NOMO-1 treated with DMSO at 0.1 percent for 48 hours (cell line): Measurements from ENCODE around the gene SLC19A3.
A peak's percentile ranks its signal among the peaks of the same experiment; 100 is the strongest.
"Not testable (repeated sequence)": the region's sequence is repeated elsewhere in the genome, so short reads cannot be mapped to it uniquely, and the experiment has no call there.

ENCODE experiments used
- DNase-seq: peaks from one replicate; lab custom pipeline; 2025; ENCODE audit not compliant: unreplicated experiment; lab: John Stamatoyannopoulos, UW

SLC19A3 gene

DNA sequence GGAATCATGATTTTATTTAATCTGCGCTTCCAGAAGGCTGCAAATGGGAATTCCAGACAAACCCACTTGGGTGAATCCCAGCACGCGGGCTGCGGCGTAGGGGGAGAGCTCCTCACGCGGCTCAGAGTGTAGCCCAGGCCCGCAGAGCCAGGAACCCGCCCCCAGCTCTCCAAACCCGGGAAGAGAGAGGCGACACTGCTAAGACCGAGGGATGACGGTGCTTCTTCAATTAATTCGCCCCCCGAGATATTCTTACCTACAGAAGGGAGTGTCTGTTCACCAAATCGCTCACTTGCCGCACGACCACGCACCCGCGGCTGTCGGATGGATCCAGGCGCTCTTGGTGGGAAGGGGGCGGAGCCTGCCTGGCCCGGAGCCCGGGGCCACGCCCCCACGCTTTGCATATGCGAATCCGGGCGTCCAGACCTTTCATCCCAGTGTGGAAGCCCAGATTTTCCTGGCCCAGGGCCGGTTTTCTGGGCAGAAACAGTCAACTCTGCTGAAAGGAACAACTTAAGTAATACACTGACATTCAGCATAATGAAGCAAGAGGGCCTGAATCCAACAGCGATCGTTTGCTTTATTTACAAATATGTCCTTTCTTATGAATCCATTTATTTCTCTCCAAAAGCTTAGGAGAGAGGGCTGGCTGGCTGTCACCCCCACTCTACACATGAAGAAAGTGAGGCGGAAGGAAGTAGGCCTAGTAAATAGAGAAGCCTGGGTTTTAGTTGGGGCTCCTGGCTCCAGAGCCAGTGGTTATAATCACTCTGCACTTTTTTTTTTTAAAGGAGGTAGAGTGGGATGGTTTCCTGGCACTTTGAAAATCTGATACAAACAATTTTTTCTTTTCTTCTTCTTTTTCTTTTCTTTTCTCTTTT, at the start of gene SLC19A3:
Gene SLC19A3, minus strand, starts transcription at position 342 of the 881 bp plus-strand sequence. CDS start 15,710 bp downstream, outside the sequence.
- no peak for DNase-seq

DNA sequence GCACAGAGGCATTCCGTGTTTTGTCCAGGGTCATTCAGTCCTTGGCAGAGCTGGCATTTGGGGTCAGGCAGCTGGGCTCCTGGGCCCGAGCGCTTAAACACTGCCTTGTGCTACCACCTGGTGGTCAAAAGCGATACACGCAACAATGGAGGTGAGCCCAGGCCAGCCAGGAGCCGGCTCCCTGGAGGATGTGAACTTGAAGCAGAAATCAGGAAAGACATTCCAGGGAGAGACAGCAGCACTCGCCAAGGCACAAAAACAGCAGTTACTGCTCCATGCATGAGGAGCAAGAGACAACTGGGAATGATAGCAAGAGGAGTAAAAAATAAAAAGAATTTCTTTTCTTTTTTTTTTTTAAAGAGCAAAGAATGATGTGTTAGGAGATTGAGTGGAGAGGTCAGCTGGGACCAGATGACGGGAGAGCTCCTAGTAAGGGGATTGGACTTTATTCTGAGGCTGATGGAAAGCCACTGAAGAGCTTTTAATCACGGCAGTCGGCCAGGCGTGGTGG, 48.6 kb upstream of the SLC19A3 start:
- DNase-seq, result peak; percentile 20

DNA sequence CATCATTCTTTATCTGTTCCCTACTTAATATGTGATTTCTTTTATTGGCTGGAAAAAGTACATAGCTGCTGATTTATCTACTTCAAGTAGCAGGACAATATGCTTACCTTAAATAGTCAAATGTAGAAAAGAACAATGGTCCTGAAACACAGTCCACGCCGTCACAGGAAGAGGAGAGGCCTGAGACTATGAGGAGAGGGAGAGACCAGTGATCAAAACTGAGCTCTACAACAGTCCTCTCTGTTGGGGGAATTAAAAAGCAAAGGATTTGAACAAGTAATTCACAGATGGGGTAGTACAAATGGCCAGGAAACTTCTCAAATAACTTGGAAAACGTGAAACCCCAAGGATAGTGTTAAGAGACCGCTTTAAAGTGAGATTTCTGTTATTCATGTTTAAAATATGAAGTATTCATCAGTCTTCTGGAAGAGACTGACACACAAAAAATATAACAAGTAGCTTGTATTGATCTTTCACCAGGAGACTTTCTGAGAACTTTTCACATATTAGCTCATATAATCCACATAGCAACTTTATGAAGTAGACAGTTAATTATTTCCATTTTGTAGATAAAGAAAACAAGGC, 48.1 kb upstream of the SLC19A3 start:
- DNase-seq, result no peak

DNA sequence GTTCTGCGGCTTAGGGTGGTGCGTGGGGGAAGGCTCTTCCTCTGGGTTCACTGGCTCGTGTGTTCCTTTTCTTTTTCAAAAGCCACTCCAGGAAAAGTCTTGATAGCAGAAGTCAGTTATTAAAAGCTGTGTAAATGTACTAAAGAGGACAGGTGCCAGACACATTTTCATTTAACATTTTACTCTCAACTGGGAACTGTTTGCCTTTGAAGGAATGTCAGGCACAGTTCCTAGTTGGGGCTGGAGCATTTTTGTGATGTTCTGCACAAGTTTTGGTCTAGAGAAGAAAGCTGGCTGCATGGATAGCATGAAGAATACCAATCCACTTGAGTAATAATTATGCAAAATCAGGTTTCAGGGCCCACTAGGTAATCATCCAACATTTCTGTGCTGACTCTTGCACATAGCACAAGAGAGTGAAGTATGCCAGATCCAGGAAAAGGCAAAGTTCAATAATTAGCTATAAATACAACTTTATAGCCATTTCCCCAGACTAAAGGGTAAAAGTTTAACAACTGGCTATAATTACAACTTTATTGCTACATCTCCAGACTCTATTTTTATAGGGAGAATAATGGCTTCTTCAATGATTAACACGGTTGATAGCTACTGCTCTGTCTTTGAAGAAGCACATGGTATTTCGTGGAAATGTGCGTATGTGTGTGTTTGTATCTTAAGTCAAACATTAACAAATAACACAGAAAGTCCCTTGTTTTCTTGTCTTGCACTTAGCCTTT, 44.1 kb upstream of the SLC19A3 start:
- DNase-seq, result no peak

DNA sequence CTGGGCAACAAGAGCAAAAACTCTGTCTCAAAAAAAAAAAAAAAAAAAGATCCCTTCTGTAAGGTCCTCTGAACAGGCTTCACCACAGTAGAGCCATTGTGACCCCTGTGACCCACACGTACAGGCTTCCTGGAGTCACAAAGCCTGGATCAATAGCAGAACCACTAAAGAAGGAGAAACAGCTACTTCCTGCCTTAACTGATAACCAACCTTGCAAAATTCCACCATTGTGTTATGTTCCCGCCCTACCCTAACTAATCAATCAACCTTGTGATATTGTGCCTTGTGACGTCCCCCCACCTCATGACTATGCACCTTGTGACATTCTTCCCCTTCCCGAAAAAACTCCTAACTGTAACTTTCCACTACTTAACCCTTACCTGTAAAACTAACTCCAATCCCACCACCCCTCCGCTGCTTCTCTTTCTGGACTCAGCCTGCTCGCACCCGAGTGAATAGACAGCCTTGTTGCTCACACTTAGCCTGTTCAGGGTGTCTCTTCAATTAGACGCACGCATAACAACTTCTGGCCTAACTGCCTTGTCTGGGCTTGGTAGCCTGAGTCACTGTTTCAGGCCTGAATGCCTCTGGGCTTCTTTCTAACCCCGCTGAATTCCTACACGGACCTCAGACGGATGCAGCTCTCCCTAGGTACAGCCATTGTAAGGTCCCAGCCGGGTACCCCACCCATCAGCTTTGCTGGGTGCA, 41.7 kb upstream of the SLC19A3 start:
- no peak for DNase-seq

DNA sequence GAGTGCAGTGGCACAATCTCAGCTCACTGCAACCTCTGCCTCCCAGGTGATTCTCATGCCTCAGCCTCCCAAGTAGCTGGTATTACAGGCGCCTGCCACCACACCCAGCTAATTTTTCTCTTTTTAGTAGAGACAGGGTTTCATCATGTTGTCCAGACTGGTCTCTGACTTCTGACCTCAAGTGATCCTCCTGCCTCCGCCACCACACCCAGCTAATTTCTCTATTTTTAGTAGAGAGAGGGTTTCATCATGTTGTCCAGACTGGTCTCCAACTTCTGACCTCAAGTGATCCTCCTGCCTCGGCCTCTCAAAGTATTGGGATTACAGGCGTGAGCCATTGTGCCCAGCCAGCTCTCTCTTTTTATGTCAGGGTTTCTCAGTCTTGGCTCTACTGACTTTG, 38.4 kb upstream of the SLC19A3 start:
- not testable (repeated sequence) for DNase-seq

DNA sequence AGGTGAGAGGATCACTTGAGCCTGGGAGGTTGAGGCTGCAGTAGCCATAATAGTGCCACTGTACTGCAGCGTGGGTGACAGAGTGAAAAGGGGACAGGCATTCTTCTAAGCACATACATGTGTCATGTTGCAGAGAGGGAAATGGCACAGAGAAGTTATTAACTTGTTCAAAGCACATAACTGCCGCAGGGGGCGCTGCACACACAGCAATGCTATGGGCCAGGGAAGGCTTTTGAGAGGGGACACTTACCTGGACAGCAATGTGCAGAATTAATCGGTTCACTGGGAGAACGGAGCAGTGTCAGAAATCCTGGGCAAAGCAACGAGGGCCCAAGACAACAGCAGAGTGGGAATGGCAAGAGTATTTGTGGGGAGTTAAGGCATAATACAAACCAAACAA, 30.3 kb upstream of the SLC19A3 start:
- no peak for DNase-seq

DNA sequence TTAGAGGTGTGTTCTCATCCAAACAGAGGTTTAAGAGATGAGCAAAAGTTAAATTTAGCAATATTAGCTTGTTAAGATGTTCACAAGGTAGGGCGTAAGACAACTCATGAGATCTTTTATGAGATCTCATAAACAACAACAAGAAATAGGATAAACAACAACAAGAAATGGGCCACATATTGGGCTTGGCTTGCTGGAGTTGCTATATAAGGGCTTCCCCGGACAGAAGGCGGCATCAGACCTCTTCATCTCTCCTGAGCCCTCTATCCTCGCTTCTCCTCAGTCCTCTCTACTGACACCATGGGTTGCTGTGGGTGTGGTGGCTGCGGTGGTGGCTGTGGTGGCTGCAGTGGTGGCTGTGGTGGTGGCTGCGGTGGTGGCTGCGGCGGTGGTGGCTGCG, 27.8 kb upstream of the SLC19A3 start, which contains the start of gene SCYGR8:
Gene SCYGR8, plus strand, starts transcription at position 301 of the 400 bp plus-strand sequence. Its CDS starts 0 bp downstream, at position 301.
- DNase-seq, result no peak

DNA sequence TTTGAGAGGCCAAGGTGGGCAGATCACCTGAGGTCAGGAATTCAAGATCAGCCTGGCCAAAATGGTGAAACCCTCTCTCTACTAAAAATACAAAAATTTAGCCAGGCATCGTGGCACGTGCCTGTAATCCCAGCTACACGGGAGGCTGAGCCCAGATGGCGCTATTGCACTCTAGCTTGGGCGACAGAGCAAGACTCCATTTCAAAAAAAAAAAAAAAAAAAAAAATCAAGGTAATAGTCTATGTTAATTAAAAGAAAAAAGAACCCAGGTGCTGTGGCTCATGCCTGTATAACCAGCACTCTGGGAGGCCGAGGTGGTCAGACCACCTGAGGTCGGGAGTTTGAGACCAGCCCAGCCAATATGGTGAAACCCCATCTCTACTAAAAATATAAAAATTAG, 22.9 kb upstream of the SLC19A3 start:
- not testable (repeated sequence) for DNase-seq

DNA sequence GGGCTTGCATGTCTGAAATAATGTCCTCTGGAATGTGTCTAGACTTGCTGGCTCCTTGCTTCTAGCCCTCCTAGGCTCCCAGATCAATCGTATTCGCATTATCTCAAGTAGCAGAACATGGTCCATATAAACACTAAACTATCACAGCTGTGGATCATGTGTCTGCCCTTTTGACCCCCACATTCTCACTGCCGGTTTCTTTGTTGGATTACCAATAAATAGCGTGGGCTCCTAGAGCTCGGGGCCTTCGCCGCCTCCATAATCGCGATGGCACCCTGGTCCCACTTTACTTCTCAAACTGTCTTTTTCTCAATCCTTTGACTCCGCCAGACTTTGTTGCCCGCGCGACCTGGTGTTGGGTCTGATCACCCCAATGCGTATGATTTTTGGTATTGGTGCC, 21.5 kb upstream of the SLC19A3 start:
- no peak for DNase-seq

DNA sequence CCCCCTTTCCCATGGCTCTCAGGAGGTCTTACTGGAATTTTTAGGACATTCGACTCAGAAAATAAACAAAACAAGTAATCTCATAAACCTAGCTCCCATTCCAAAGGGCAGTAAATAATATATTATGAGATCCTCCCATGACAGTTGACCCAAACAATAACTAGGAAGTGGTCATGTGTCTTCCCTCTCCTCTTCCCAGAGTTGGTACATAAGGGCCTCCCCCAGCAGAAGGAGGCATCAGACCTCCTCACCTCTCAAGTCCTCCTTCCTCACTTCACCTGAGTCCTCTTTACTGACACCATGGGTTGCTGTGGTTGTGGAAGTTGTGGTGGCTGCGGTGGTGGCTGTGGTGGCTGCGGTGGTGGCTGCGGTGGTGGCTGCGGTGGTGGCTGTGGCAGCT, 10.2 kb upstream of the SLC19A3 start, which contains the start of gene SCYGR7:
Gene SCYGR7, plus strand, starts transcription at position 301 of the 400 bp plus-strand sequence. Its CDS starts 0 bp downstream, at position 301.
- DNase-seq, result no peak

DNA sequence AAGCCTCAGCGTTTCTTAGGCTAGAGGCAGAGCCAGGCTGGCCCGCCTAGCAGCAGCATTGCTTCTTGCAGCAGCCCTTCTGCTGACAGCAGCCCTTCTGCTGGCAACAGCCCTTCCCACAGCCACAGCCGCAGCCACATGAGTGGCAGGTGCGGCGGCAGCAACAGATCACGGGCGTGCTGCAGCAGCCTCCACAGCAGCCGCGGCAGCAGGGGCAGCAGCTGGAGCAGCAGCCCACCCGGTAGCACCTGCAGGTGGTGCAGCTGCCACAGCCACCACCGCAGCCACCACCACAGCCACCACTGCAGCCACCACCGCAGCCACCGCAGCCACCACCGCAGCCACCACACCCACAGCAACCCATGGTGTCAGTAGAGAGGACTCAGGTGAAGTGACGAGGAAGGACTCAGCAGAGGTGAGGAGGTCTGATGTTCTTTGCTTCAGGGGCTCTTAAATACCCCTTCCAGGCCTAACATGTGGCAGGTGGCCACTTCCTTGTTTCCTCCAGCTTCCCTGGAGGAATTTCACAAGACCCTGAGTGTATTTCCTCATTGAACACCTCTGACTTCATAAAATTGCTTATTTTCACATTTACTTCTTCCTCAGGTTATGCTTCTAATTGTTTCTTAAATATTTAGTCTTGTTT, 6.7 kb upstream of the SLC19A3 start, which contains the start of gene SCYGR6:
Gene SCYGR6, minus strand, starts transcription at position 364 of the 646 bp plus-strand sequence. Its CDS starts 0 bp downstream, at position 364.
- peak; percentile 53 for DNase-seq

DNA sequence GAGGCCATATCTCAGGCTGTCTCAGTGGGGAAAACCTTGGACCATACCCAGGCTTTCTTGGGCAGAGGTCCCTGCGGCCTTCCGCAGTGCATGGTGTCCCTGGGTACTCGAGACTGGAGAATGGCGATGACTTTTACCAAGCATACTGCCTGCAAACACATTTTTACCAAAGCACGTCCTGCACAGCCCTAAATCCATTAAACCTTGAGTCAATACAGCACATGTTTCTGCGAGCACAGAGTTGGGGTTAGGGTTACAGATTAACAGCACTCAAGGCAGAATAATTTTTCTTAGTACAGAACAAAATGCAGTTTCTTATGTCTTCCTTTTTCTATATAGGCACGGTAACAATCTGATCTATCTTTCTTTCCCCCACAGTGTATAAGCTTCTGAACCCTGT, 5.0 kb upstream of the SLC19A3 start:
- DNase-seq, result not testable (repeated sequence)

DNA sequence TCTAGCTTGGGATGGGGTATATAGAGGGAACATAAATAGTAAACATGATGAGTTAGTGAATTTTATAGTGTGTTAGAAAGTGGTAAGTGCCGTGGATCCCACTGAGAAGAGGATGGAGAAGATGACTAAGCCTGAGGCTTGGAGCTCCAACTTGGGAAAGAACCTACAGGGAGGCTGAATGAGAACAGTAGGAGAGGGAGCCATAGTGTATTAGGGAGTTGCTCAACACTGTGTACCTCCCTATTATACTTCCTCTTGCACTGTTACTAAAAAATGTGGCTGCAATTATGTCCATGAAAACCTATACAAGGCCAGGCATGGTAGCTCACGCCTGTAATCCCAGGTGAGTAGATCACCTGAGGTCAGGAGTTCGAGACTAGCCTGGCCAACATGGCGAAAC, 2.9 kb upstream of the SLC19A3 start:
- DNase-seq, result no peak

DNA sequence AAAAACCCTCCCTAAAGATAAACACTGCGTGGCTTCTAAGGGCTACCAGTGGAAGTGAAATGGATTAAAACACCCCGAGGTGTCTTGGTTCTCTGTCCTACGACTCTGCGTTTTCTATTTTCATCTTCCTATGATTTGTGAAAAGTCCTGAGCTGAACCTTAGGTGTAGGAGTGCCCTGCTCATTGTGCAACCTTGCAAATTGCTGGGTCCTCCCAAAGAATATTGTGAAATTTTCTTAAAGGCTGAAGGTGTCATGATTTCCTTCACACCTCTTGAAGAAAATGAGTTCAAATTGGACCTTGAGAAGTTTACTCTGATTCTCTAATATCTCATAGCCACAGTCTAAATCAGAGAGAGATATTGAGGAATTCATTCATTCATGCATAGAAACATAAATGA, 1.8 kb upstream of the SLC19A3 start:
- DNase-seq, result no peak

DNA sequence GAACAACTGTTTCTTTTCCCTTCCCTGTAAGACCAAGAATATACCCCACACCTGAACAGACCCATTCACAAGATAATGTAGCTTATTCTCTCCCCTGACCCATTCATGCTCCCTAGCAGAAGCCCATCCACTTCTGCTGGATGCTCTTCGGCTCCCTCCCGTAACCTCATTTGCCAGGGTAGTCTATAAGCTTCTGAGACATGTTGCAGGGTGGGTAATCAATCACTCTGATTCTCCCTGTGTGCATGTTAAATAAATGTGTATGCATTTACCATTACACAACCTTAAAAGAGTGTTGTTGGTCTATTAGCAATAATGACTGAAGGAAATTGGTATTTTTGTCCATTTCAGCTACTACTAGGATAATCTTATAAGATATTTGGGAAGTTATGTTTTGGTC, 1.3 kb downstream of the SLC19A3 start:
- no peak for DNase-seq

DNA sequence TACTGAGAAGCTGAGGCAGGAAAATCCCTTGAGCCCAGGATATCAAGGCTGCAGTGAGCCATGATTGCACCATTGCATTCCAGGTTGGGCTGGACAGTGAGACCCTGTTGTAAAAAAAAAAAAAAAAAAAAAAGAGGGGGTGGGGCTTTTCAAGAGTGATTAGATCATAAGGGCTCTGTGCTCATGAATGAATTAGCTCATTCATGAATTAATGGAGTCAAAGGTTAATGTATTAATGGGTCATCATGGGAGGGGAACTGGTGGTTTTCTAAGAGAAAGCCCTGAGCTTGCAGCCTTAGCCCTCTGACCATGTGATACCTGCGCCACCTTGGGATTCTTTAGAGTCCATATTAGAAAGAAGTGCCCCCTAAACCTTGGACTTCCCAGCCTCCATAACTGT, 4.5 kb downstream of the SLC19A3 start:
- DNase-seq, result no peak

DNA sequence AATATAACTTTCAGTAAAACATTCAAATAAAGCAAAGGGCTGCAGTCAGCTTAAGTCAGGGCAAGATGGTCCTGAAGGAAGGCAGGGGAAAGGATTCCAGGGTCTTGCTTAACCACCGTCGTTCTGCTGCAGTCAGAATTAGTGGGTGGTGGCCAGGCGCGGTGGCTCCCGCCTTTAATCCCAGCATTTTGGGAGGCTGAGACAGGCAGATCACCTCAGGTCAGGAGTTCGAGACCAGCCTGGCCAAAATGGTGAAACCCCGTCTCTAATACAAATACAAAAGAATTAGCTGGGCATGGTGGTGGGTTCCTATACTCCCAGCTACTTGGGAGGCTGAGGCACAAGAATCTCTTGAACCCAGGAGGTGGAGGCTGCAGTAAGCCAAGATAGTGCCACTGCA, 6.8 kb downstream of the SLC19A3 start:
- DNase-seq, result no peak

DNA sequence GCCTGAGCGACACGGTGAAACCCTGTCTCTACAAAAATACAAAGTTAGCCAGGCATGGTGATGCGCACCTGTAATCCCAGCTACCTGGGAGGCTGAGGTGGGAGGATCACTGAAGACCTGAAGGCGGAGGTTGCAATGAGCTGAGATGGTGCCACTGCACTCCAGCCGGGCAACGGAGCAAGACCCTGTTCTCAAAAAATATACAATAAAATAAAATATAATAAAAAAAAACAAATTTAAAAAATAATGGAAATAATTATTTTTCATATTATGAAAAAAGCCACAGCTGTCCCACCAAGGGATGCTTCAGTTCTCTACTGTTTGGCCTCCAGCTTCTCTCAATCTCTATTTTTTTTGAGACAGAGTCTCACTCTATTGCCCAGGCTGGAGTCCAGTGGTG, 10.4 kb downstream of the SLC19A3 start:
- DNase-seq, result no peak

DNA sequence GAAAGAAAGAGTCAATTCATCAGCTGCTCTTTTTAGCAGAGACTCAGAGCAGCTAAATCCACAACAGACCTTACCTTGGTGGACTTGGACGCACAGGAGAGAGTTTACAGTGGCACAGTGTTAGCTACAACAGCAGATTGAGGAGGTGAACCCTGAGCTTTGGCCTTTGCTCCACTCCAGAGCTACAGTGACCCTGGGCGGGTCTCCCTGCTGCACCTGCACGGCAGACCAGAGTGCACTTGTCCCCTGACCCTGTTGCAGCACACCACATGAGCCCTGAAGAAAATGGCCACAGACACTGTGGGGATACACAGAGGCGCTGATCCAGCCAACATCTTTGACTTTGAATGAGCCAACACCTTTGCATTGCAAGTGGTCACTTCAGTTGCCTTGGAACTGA, 11.0 kb downstream of the SLC19A3 start:
- DNase-seq, result no peak
